Glomerular visceral epithelial cell (primary cell): ENCODE results near the gene MSGN1.

Experiments
- DNase-seq: peaks from one replicate; pipeline ENCODE4 v3.0.0-alpha.2; 2016; ENCODE audit errors: extremely low spot score

The MSGN1 gene

DNA sequence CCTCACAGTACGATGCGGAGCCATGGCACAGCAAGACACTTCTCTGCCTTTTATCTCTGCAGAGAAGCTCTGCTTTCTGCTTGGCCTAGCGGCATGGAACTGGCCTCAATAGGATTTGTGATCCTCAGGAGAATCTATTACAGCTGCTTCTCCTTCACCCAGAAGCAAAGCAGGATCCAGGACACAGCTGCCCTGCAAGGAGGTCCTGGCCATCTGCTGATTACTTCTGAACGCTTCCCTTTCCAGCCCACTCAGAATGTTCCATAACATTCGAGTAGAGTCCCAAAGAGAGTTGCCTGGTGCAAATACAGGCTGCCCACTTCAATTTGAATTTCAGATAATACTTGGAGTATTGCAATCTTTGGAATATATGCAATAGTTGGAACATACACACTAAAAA lies 33.0 kb downstream of the MSGN1 start:
- no peak for DNase-seq

DNA sequence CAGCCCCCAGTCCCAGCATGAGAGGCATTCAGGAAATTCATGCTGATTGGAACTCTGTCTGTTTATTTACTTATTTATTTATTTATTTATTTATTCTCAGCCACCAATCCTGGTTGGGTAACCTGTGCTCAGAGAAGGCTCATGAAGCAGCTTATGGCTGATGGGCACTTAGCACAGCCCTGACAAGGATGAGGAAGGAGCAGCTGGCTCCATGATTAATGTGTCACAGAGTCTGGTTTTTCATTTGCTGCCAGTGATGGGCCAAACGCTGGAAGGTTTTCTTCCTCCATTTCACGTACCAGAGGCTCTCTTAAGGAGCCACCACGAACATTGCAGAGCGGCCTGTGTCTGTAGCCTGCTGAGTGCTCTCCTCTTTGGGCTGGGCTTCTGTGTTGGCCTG lies 33.9 kb downstream of the MSGN1 start:
- no peak for DNase-seq

GRCh38 chr2:17851731-17852585 lies 35.7 kb downstream of the MSGN1 start:
- peak; percentile 69 for DNase-seq

- DNase-seq = no peak
These were observed 37.5 kb downstream of the MSGN1 start for GRCh38 chr2:17853799-17854198.

- DNase-seq = peak; percentile 40
These were observed 40.8 kb downstream of the MSGN1 start for GRCh38 chr2:17857021-17857420.

GRCh38 chr2:17858064-17858463 lies 41.8 kb downstream of the MSGN1 start:
- DNase-seq = no peak

DNA sequence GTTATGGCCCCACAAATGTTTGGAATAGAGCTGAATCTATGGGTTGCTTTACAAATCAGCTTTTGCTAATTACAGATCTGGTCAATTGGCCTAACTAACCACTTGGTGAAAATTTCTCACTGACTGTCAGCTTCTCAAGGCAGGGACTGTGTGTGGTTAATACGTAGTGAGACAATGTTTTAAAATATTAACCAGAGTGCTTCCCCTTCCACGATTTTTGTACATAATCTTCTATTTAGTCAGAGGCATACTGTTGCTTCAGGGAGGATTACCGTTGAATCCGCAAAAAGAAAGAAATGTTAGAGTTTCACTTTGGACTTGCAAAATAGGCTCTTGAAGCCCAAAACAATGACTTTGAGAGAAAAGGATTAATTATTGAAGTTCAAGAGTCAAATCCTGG lies 47.3 kb downstream of the MSGN1 start:
- peak; percentile 36 for DNase-seq

DNA sequence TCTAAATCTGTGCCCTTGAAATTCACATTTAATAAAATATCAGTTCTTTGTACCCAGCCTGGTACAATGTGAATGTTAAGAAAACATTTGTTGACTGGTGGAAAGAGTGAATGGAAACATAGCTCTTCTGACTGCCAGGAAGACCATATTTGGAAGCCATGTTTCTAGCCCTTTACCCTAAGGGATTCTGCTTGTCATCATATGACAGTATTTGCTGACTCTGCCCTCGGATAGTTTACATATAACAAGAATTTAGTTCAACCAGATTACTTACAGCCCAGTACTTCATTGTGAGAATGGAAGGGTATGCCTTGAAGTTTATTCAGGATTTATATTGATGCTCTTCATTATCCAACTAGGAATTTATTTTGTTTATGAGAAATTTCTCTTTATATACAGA lies 48.4 kb downstream of the MSGN1 start:
- DNase-seq = no peak

DNA sequence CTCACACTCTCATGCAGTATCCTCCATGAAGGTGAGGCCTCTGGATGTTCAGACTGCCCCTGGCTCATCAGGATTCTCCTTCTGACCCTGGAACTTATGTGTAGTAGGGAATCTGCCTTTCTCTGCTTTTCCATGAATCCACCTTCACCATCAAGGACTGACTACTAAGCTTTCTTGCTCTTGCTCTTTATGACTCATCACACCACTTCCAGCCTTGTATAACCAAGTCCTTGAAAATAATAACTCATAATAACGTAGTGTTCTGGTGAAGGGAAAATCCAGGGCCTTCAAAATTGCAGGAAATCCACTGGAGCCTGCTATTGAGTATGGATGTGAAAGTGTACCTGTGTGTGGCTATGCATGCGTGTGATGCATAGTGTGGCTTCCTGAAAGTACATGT lies 50.9 kb downstream of the MSGN1 start:
- no peak for DNase-seq
